GM19438 (cell line): ENCODE measurements around the gene ADPRHL1.
"Not testable (repeated sequence)": the region's sequence is repeated elsewhere in the genome, so short reads cannot be mapped to it uniquely, and the experiment has no call there.

Experiments used
- ATAC-seq: cut with Tn5 transposase; IDR thresholded peaks from one replicate; pipeline ENCODE4 v1.9.1; 2021; ENCODE audit warnings: low read depth; ENCODE audit not compliant: unreplicated experiment

Gene ADPRHL1

GRCh38 chr13:113404723-113405471 is 48.4 kb downstream of the ADPRHL1 start:
- ATAC-seq, result no peak

GRCh38 chr13:113404366-113404722 is 48.9 kb downstream of the ADPRHL1 start:
- no peak for ATAC-seq

- no peak for ATAC-seq
Observed at GRCh38 chr13:113403255-113404104, 49.8 kb downstream of the ADPRHL1 start.

- no peak for ATAC-seq
Observed at GRCh38 chr13:113402471-113403254, 50.6 kb downstream of the ADPRHL1 start.

- no peak for ATAC-seq
Observed at GRCh38 chr13:113401452-113402415, 51.6 kb downstream of the ADPRHL1 start.

GRCh38 chr13:113400621-113401451 is 52.5 kb downstream of the ADPRHL1 start:
- ATAC-seq, result no peak

GRCh38 chr13:113399755-113400149 is 53.5 kb downstream of the ADPRHL1 start:
- no peak for ATAC-seq

- no peak for ATAC-seq
Observed at GRCh38 chr13:113398963-113399754, 54.1 kb downstream of the ADPRHL1 start.

- no peak for ATAC-seq
Observed at GRCh38 chr13:113397608-113398425, 55.5 kb downstream of the ADPRHL1 start.

- ATAC-seq, result peak; percentile 27
Observed at GRCh38 chr13:113394339-113394640, 59.0 kb downstream of the ADPRHL1 start.

GRCh38 chr13:113393563-113394338 is 59.5 kb downstream of the ADPRHL1 start:
- peak; percentile 97 for ATAC-seq

- no peak for ATAC-seq
Observed at GRCh38 chr13:113393226-113393562, 60.1 kb downstream of the ADPRHL1 start.

GRCh38 chr13:113390874-113391497 is 62.3 kb downstream of the ADPRHL1 start:
- ATAC-seq, result no peak

- ATAC-seq, result not testable (repeated sequence)
Observed at GRCh38 chr13:113389586-113389985, 63.7 kb downstream of the ADPRHL1 start.

GRCh38 chr13:113387396-113387795 is 65.9 kb downstream of the ADPRHL1 start:
- no peak for ATAC-seq

GRCh38 chr13:113383089-113383488 is 70.2 kb downstream of the ADPRHL1 start:
- ATAC-seq, result no peak

GRCh38 chr13:113382542-113382941 is 70.7 kb downstream of the ADPRHL1 start:
- not testable (repeated sequence) for ATAC-seq
